Suprapubic skin (tissue), 4 donors: ENCODE results near the gene BRD2. TPM values are rescaled to one million over a fixed set of nuclear protein-coding genes. Genes with fewer than 3 reads are reported as not detected.
"Not testable (repeated sequence)": the region's sequence is repeated elsewhere in the genome, so short reads cannot be mapped to it uniquely, and the experiment has no call there.

Source experiments
- DNase-seq, 2 donors: peaks; one replicate each; pipeline ENCODE4 v3.0.0-alpha.2; 2019; ENCODE audit warnings: low spot score in 2 of 2
- H3K27ac ChIP-seq: fragments of 200-600 bp; sonication (generic); one replicate; pipeline ENCODE4 v1.5.1; 2019
- H3K27me3 ChIP-seq: fragments of 200-600 bp; sonication (generic); one replicate; pipeline ENCODE4 v1.5.1; 2019
- H3K36me3 ChIP-seq: fragments of 200-600 bp; sonication (generic); one replicate; pipeline ENCODE4 v1.5.1; 2019
- H3K4me1 ChIP-seq: fragments of 200-600 bp; sonication (generic); one replicate; pipeline ENCODE4 v1.5.1; 2019
- H3K4me3 ChIP-seq: fragments of 200-600 bp; sonication (generic); one replicate; pipeline ENCODE4 v1.5.1; 2019; ENCODE audit warnings: mild to moderate bottlenecking
- H3K9me3 ChIP-seq: fragments of 200-600 bp; sonication (generic); one replicate; pipeline ENCODE4 v1.5.1; 2019
- EP300 ChIP-seq: sonication (generic); formaldehyde crosslinking; IDR thresholded peaks from one replicate; pipeline ENCODE4 v1.6.1; 2017; ENCODE audit warnings: antibody characterized with exemption
- POLR2A ChIP-seq, 2 donors: fragments of 450-650 bp; IDR thresholded peaks; one replicate each; pipeline ENCODE4 v1.6.1; 2017; ENCODE audit warnings: antibody characterized with exemption in 2 of 2, mild to moderate bottlenecking in 2 of 2, moderate library complexity in 2 of 2
- POLR2AphosphoS5 ChIP-seq, 3 donors: sonication (generic); formaldehyde crosslinking; IDR thresholded peaks; one replicate each; pipeline ENCODE4 v1.6.1; 2017; ENCODE audit warnings: antibody characterized with exemption in 3 of 3
- WGBS: methylation state at CpG from one replicate; pipeline ENCODE4 v1.1.5; 2018; 5-methylcytosine and 5-hydroxymethylcytosine counted together
- total RNA-seq, 4 donors: library from RNA; depleted of rRNA; stranded (reverse); fragments of >200 nt; gene quantifications; one replicate each; pipeline ENCODE4 v1.1.0, GENCODE V29; 2016
- TF ChIP-seq, protein P1 (sequence below), 2 donors: fragments of 200-600 bp in 1 of 2; fragments of 450-650 bp in 1 of 2; sonication (generic) in 1 of 2; IDR thresholded peaks; one replicate each; pipeline ENCODE4 v1.5.1; 2016 to 2019; ENCODE audit warnings: antibody characterized with exemption in 2 of 2, mild to moderate bottlenecking in 1 of 2, moderate library complexity in 1 of 2

The BRD2 gene
- total RNA-seq, 4 donors from 2014 or later = 145 to 246 (median 197) TPM

DNA sequence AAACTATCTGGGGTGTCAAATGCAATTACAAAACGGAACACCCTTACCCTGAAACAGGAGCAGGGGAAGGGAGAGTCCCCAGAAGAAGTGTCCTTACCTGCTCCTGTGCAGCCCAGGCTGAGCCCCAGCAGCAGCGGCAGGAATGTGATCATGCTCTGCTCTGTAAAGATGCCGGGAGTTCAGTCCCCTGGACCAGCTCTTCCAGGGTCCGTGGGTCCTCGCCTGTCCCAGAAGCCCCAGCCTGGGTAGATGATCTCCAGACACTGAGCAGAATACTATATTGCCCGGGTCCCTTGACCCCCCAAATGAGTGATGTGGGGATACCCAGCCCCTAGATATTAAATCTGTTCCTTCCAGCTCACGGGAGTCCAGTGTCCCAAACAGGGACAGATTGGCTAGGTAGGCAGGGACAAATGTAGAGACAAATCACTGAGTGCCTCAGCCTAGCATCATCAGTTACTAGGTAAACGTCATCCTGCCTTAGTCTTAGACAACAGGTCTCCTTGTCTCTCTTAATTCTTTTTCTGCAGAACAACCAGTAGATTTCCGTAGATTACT is 27.7 kb upstream of the BRD2 start, which contains the start of gene HLA-DMB:
HLA-DMB (minus strand) TSS at position 373 of the 558 bp plus-strand sequence; CDS start at position 152, 221 bp downstream.
- peaks cover 10% of the 10 kb centered on the region for H3K4me1 ChIP-seq
- peaks cover 5% of the 10 kb centered on the region for H3K27me3 ChIP-seq
- no peaks in the 10 kb centered on the region for H3K36me3 ChIP-seq
- 13% methylated on average over 9 of the region's 9 CpGs for WGBS
- DNase-seq = no peak
- H3K4me3 ChIP-seq = peak within 1 kb of the TSS; percentile 52
- H3K9me3 ChIP-seq = no peaks in the 10 kb centered on the region
- H3K27ac ChIP-seq = peak within 1 kb of the TSS; percentile 39
- TF ChIP-seq POLR2AphosphoS5 (IDR thresholded peaks at IDR 0.05) (no peak), EP300 (no peak), POLR2A (IDR thresholded peaks at IDR 0.05) (no peak)
- TF ChIP-seq, protein P1, sequence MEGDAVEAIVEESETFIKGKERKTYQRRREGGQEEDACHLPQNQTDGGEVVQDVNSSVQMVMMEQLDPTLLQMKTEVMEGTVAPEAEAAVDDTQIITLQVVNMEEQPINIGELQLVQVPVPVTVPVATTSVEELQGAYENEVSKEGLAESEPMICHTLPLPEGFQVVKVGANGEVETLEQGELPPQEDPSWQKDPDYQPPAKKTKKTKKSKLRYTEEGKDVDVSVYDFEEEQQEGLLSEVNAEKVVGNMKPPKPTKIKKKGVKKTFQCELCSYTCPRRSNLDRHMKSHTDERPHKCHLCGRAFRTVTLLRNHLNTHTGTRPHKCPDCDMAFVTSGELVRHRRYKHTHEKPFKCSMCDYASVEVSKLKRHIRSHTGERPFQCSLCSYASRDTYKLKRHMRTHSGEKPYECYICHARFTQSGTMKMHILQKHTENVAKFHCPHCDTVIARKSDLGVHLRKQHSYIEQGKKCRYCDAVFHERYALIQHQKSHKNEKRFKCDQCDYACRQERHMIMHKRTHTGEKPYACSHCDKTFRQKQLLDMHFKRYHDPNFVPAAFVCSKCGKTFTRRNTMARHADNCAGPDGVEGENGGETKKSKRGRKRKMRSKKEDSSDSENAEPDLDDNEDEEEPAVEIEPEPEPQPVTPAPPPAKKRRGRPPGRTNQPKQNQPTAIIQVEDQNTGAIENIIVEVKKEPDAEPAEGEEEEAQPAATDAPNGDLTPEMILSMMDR (IDR thresholded peaks at IDR 0.05) = no peak

DNA sequence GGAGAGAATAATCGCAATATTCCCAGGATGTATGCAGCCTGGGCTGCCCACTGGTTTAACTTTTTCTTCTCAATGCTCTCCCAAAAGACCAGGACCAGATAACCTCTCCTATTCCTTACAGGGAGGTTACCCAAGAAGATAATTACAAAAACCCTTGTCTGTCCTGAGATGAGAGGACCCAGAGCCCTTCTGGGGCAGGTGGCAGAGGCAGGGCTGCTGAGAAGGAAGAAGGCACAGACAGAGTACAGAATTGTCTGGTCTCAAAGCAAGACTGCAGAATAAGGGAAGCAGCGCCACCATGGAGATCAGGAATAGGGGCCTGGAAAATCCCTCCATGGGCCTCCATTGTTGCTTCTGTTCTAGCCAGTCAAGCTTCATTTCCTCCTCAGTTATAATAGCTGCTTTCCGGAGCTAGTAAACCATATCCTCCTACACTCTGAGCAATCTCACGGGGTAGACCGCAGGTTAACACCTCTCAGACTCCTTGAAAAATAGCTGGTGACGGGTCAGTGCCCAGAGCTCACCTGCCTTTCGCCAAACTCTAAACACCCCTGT is 27.1 kb upstream of the BRD2 start:
- peaks cover 5% of the 10 kb centered on the region for H3K27me3 ChIP-seq
- DNase-seq = no peak
- H3K27ac ChIP-seq = peak overlapping the region; percentile 39
- H3K9me3 ChIP-seq = no peaks in the 10 kb centered on the region
- peak overlapping the region; percentile 52 for H3K4me3 ChIP-seq
- H3K4me1 ChIP-seq = peaks cover 10% of the 10 kb centered on the region
- 66% methylated on average over 7 of the region's 7 CpGs for WGBS
- H3K36me3 ChIP-seq = no peaks in the 10 kb centered on the region
- no peak for TF ChIP-seq POLR2A (IDR thresholded peaks at IDR 0.05)
- TF ChIP-seq POLR2AphosphoS5 (IDR thresholded peaks at IDR 0.05) = no peak
- TF ChIP-seq, protein P1 (IDR thresholded peaks at IDR 0.05) = no peak
- TF ChIP-seq EP300 = no peak

DNA sequence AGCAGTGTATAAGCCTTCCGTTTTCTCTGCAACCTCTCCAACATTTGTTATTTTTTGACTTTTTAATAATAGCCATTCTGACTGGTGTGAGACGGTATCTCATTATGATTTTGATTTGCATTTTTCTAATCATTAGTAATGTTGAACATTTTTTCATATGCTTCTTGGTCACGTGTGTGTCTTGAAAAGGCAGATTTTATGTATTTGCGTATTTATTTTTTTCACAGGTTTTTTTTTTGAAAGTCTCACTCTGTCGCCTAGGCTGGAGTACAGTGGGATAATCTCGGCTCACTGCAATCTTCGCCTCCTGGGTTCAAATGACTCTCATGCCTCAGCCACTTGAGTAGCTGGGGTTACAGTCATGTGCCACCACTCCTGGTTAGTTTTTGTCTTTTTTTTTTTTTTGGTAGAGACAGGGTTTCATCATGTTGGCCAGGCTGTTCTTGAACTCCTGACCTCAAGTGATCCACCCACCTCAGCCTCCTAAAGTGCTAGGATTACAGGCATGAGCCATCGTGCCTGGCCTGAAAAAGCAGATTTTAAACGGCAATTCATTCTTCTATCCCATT is 25.8 kb upstream of the BRD2 start:
- WGBS = 92% methylated on average over 9 of the region's 9 CpGs
- not testable (repeated sequence) for H3K9me3 ChIP-seq, H3K36me3 ChIP-seq, H3K4me1 ChIP-seq, H3K27me3 ChIP-seq, DNase-seq, H3K4me3 ChIP-seq, H3K27ac ChIP-seq

DNA sequence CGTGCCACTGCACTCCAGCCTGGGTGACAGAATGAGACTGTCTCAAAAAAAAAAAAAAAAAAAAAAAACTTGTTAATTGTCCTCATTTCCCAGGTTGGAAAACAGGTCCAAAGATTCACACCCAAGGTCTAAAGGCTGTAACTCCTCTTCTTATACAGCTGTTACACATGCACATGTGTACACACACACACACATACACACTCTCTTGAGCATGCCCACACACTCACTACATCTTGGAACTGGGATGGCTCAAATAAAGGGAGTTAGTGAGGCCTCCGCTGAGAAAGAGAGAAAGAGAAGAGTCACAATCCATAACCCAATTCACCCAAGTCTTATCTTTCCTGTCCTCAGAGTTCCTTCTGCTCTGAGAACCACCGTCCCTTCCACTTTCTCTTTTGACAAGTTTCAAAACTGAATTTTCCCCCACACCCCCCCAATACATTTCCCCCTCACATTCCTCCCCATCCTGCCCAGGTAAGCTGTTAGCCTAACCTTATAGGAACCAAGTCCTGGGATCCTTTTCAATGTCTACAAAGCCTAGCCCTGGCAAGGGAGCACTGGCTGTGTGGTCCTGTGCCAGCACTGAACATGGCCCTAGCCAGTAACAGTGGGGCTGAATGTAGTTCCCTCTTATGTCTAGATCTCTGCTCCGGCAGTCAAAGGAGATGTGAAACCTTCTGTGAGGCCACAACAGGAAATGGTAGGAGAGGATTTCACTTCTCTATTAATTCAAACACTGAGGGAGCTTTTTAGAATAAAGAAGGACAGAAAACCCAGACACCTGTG is 24.3 kb upstream of the BRD2 start:
- DNase-seq = no peak
- Histone ChIP-seq H3K9me3 (no peaks in the 10 kb centered on the region), H3K4me1 (peaks cover 18% of the 10 kb centered on the region), H3K36me3 (no peaks in the 10 kb centered on the region), H3K27ac (no peak overlapping the region), H3K27me3 (peaks cover 5% of the 10 kb centered on the region), H3K4me3 (no peak overlapping the region)
- TF ChIP-seq POLR2A (IDR thresholded peaks at IDR 0.05) (no peak), EP300 (no peak), POLR2AphosphoS5 (IDR thresholded peaks at IDR 0.05) (no peak)
- TF ChIP-seq, protein P1 (IDR thresholded peaks at IDR 0.05) = no peak
- WGBS = 78% methylated on average over 4 of the region's 4 CpGs

DNA sequence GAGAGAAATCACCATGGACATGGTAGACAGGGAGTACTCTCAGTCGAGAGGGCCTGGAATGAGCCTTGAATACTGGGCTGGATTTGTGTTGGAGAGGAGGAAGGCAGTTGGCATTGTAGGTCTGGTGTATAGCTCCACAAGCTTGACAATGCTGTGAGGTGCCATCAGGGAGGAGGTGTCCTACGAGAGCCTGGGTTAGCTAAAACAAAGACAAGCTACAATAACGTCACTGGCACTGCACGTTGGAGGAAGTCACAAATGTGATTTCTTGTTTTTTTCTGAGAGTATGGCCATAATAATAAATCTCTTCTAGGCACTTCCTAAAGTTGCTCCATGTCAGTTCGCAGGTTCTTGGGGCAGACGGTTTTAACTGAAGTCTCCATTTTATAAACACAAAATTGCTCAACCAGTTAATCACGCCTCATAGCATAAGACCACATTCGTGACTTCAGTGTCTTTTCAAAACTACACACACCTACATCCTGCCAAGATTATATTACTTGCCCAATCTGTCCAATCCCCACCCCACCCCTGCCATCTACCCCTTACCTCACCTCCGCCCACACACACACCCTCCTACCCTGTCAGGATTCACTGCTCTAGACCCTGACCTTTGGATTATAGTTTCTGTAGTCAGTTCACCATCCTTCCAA is 23.2 kb upstream of the BRD2 start:
- no peaks in the 10 kb centered on the region for H3K9me3 ChIP-seq
- peaks cover 5% of the 10 kb centered on the region for H3K27me3 ChIP-seq
- DNase-seq = no peak
- WGBS = 79% methylated on average over 9 of the region's 9 CpGs
- H3K4me3 ChIP-seq = no peak overlapping the region
- no peak overlapping the region for H3K27ac ChIP-seq
- H3K36me3 ChIP-seq = no peaks in the 10 kb centered on the region
- H3K4me1 ChIP-seq = peaks cover 18% of the 10 kb centered on the region
- TF ChIP-seq POLR2AphosphoS5 (IDR thresholded peaks at IDR 0.05) (no peak), EP300 (no peak), POLR2A (IDR thresholded peaks at IDR 0.05) (no peak)
- TF ChIP-seq, protein P1 (IDR thresholded peaks at IDR 0.05) = no peak
